Esophagus muscularis mucosa (tissue), 4 donors: ENCODE measurements around the gene ANKRD11. TPM values are rescaled to one million over a fixed set of nuclear protein-coding genes. Genes with fewer than 3 reads are reported as not detected.

Source experiments
- DNase-seq: peaks from one replicate; pipeline ENCODE4 v3.0.0-alpha.2; 2017; ENCODE audit errors: extremely low spot score
- H3K27ac ChIP-seq, 4 donors: fragments of 200-600 bp; sonication (generic); replicated peaks in 1 of 4; 1 replicate in 3 of 4; 2 replicates in 1 of 4; pipeline ENCODE4 v1.5.1; 2016 to 2019; ENCODE audit warnings: mild to moderate bottlenecking in 1 of 4
- H3K27me3 ChIP-seq, 4 donors: fragments of 200-600 bp; sonication (generic); one replicate each; pipeline versions ENCODE4 v1.5.1 to v1.6.0; 2016 to 2019
- H3K36me3 ChIP-seq, 4 donors: fragments of 200-600 bp; sonication (generic); one replicate each; pipeline ENCODE4 v1.5.1; 2016 to 2019
- H3K4me1 ChIP-seq, 4 donors: fragments of 200-600 bp; sonication (generic); one replicate each; pipeline ENCODE4 v1.5.1; 2016 to 2019
- H3K4me3 ChIP-seq, 4 donors: fragments of 200-600 bp; sonication (generic); 1 replicate in 2 of 4; 2 replicates in 2 of 4; pipeline ENCODE4 v1.5.1; 2016 to 2019; ENCODE audit warnings: mild to moderate bottlenecking in 4 of 4, moderate library complexity in 1 of 4
- H3K9me3 ChIP-seq, 4 donors: fragments of 200-600 bp; sonication (generic); 1 replicate in 3 of 4; 2 replicates in 1 of 4; pipeline ENCODE4 v1.5.1; 2016 to 2019
- EP300 ChIP-seq: sonication (generic); formaldehyde crosslinking; IDR thresholded peaks from one replicate; pipeline ENCODE4 v1.6.1; 2017; ENCODE audit warnings: antibody characterized with exemption
- POLR2A ChIP-seq: fragments of 450-650 bp; IDR thresholded peaks from one replicate; pipeline ENCODE4 v1.6.1; 2017; ENCODE audit warnings: antibody characterized with exemption, moderate library complexity, mild to moderate bottlenecking, low read depth
- POLR2AphosphoS5 ChIP-seq, 2 donors: sonication (generic); formaldehyde crosslinking; IDR thresholded peaks; one replicate each; pipeline ENCODE4 v1.6.1; 2017; ENCODE audit warnings: antibody characterized with exemption in 2 of 2
- WGBS: methylation state at CpG from one replicate; pipeline ENCODE4 v1.1.5; 2018; 5-methylcytosine and 5-hydroxymethylcytosine counted together
- intact Hi-C: fragments of 100-400 bp; cut with DNase I; formaldehyde crosslinking; loops from one replicate; pipeline ENCODE4 v1.15.1; 2023
- total RNA-seq, 4 donors: library from RNA; depleted of rRNA; stranded (reverse); fragments of >200 nt; gene quantifications; one replicate each; pipeline versions ENCODE4 v1.1.0 to v1.2.1, GENCODE V29; 2016
- TF ChIP-seq, protein P1 (sequence below), 3 experiments: fragments of 200-600 bp in 2 of 3; fragments of 450-650 bp in 1 of 3; sonication (generic) in 2 of 3; IDR thresholded peaks; one replicate each; pipeline ENCODE4 v1.5.1; 2017 to 2019; ENCODE audit warnings: antibody characterized with exemption in 3 of 3, mild to moderate bottlenecking in 2 of 3, moderate library complexity in 1 of 3

Gene ANKRD11
- total RNA-seq, 4 donors from 2014 or later, result 60.8 to 119 (median 105) TPM

DNA sequence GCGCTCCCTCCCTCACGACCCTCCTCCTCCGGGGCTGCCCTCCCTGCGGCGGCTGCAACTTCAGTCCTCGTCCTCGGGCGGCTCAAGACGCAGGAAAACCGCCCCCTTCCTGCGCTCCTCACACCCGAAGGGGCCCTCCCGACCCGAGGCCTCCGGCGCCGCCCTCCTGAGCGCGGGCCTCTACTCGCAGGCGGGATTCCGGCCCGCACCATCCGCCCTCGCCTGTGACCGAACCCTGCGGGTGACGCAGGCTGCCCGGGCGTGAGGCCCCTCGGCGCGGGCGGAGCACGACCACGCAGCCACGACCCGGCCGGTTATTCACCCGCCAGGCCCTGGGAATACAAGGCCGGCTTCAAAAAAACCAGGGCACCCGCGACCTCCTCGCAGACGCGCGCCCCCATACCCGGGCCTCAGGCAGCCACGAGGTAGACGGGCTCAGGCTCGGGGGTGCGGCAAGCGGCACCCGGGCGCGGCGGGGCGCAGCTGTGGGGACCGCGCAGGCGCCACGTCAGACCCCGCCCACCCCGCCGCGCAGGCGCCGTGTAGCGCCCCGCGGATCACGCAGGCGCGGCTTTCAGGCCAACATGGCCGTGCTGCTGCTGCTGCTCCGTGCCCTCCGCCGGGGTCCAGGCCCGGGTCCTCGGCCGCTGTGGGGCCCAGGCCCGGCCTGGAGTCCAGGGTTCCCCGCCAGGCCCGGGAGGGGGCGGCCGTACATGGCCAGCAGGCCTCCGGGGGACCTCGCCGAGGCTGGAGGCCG, 17.7 kb upstream of the ANKRD11 start, which contains the start of gene SPG7:
SPG7 (plus strand) TSS at position 570 of the 757 bp plus-strand sequence; CDS start at position 585, 15 bp downstream.
- Histone ChIP-seq H3K27ac (peak within 1 kb of the TSS; percentile 90 to 96 (median 95)), H3K27me3 (no peaks in the 10 kb centered on the region), H3K9me3 (no peaks in the 10 kb centered on the region), H3K4me3 (peak within 1 kb of the TSS; percentile 80 to 97 (median 88)), H3K36me3 (peaks cover 19 to 29% (median 27%) of the 10 kb centered on the region in 4 donors), H3K4me1 (peaks cover 38 to 46% (median 44%) of the 10 kb centered on the region in 4 donors)
- intact Hi-C loops, result loop anchor here (5.0 kb wide), 2 partner anchors 176 to 266 kb away; no protein-coding TSS in a partner anchor
- peak; percentile 83 for TF ChIP-seq POLR2A
- peak; percentile 84 to 93 for TF ChIP-seq POLR2AphosphoS5 (IDR thresholded peaks at IDR 0.05)
- TF ChIP-seq, protein P1, sequence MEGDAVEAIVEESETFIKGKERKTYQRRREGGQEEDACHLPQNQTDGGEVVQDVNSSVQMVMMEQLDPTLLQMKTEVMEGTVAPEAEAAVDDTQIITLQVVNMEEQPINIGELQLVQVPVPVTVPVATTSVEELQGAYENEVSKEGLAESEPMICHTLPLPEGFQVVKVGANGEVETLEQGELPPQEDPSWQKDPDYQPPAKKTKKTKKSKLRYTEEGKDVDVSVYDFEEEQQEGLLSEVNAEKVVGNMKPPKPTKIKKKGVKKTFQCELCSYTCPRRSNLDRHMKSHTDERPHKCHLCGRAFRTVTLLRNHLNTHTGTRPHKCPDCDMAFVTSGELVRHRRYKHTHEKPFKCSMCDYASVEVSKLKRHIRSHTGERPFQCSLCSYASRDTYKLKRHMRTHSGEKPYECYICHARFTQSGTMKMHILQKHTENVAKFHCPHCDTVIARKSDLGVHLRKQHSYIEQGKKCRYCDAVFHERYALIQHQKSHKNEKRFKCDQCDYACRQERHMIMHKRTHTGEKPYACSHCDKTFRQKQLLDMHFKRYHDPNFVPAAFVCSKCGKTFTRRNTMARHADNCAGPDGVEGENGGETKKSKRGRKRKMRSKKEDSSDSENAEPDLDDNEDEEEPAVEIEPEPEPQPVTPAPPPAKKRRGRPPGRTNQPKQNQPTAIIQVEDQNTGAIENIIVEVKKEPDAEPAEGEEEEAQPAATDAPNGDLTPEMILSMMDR (IDR thresholded peaks at IDR 0.05), result no peak
- peak; percentile 95 for DNase-seq
- WGBS, result 0% methylated on average over 8 of the region's 90 CpGs

DNA sequence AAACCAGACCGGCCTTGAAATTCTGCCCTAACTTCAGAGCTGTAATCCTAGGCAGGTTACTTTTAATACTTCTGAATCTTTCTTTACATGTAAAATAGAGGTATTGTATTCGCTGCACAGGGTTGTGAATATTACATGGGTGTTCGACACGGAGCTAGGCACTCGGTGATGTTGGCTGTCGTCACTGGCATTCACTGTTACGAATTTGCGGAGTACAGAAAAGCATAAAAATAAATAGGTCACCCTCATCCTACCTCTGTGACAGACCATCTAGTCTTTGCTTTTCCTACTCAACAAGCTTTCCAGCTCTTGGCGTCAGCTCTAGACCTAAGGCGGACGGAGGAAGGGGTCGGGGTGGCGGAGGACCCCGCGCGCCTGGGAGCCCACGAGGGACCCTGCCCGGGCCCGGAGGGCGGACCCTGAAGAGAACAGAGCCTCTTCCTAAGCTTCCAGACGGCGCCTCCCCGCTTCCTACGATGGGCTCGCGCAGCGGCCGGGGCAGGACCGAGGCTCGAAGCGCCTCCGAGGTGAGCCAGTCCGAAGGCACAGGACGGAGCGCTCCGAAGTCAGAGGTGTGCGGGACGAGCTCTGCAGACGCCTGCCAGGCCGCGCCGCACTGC, 17.0 kb upstream of the ANKRD11 start:
- Histone ChIP-seq H3K36me3 (peaks cover 18 to 22% (median 20%) of the 10 kb centered on the region in 4 donors), H3K27ac (peak overlapping the region; percentile 90 to 96 (median 95)), H3K9me3 (no peaks in the 10 kb centered on the region), H3K4me1 (peaks cover 38 to 46% (median 44%) of the 10 kb centered on the region in 4 donors), H3K4me3 (peak overlapping the region; percentile 80 to 97 (median 88)), H3K27me3 (no peaks in the 10 kb centered on the region)
- no peak for DNase-seq
- 14% methylated on average over 24 of the region's 42 CpGs for WGBS
- intact Hi-C loops, result loop anchor here (5.0 kb wide), 2 partner anchors 175 to 265 kb away; no protein-coding TSS in a partner anchor
- TF ChIP-seq EP300 (no peak), POLR2A (no peak), POLR2AphosphoS5 (IDR thresholded peaks at IDR 0.05) (no peak)
- TF ChIP-seq, protein P1 (IDR thresholded peaks at IDR 0.05), result no peak

GRCh38 chr16:89506791-89507191, 16.4 kb upstream of the ANKRD11 start:
- WGBS, result 38% methylated on average over 12 of the region's 15 CpGs
- H3K9me3 ChIP-seq, result no peaks in the 10 kb centered on the region
- no peak for TF ChIP-seq POLR2AphosphoS5 (IDR thresholded peaks at IDR 0.05)
- no peak for TF ChIP-seq POLR2A
- TF ChIP-seq, protein P1 (IDR thresholded peaks at IDR 0.05), result no peak
- TF ChIP-seq EP300, result no peak
- peaks cover 38 to 46% (median 44%) of the 10 kb centered on the region in 4 donors for H3K4me1 ChIP-seq
- peaks cover 13 to 17% (median 15%) of the 10 kb centered on the region in 4 donors for H3K36me3 ChIP-seq
- H3K4me3 ChIP-seq, result peak overlapping the region; percentile 80 to 97 (median 88)
- intact Hi-C loops, result loop anchor here (5.0 kb wide), 2 partner anchors 174 to 264 kb away; no protein-coding TSS in a partner anchor
- peak overlapping the region; percentile 90 to 96 (median 95) for H3K27ac ChIP-seq
- no peak for DNase-seq
- H3K27me3 ChIP-seq, result no peaks in the 10 kb centered on the region

DNA sequence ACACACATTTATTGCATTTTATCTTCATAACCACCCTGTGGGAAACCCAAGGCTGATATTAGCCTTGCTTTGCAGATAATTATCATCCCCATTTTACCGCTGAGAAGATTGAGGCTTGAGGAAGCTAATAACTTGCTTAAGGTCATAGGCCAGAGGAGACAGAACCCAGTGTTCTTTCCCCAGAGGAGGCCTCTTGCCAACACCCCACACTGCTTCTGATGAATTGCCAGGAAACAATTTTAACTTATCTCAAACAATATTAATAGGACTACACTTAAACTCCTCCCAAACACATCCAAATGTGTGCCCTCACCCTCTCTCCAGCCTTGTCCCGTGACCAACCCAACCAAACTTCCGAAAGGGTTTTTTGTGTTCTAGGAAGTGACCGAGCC, 15.7 kb upstream of the ANKRD11 start:
- WGBS, result 91% methylated on average over 4 of the region's 4 CpGs
- no peaks in the 10 kb centered on the region for H3K9me3 ChIP-seq
- H3K27me3 ChIP-seq, result no peaks in the 10 kb centered on the region
- no peak for DNase-seq
- H3K4me3 ChIP-seq, result peak overlapping the region in 2 of 4 donors; percentile 32 to 80
- H3K4me1 ChIP-seq, result peaks cover 38 to 46% (median 44%) of the 10 kb centered on the region in 4 donors
- intact Hi-C loops, result loop anchor here (5.0 kb wide), 2 partner anchors 174 to 264 kb away; no protein-coding TSS in a partner anchor
- no peak for TF ChIP-seq POLR2A
- TF ChIP-seq, protein P1 (IDR thresholded peaks at IDR 0.05), result no peak
- no peak for TF ChIP-seq EP300
- no peak for TF ChIP-seq POLR2AphosphoS5 (IDR thresholded peaks at IDR 0.05)
- peak overlapping the region; percentile 29 to 81 (median 66) for H3K27ac ChIP-seq
- H3K36me3 ChIP-seq, result peaks cover 6 to 10% (median 8%) of the 10 kb centered on the region in 4 donors
